CD1c-positive myeloid dendritic cell (primary cell): ENCODE results near the gene SPATC1L.
A peak's percentile ranks its signal among the peaks of the same experiment; 100 is the strongest.
"Not testable (repeated sequence)": the region's sequence is repeated elsewhere in the genome, so short reads cannot be mapped to it uniquely, and the experiment has no call there.

Experiments
- DNase-seq: peaks from one replicate; pipeline ENCODE4 v3.0.0-alpha.2; 2016; ENCODE audit errors: extremely low spot score

SPATC1L gene

DNA sequence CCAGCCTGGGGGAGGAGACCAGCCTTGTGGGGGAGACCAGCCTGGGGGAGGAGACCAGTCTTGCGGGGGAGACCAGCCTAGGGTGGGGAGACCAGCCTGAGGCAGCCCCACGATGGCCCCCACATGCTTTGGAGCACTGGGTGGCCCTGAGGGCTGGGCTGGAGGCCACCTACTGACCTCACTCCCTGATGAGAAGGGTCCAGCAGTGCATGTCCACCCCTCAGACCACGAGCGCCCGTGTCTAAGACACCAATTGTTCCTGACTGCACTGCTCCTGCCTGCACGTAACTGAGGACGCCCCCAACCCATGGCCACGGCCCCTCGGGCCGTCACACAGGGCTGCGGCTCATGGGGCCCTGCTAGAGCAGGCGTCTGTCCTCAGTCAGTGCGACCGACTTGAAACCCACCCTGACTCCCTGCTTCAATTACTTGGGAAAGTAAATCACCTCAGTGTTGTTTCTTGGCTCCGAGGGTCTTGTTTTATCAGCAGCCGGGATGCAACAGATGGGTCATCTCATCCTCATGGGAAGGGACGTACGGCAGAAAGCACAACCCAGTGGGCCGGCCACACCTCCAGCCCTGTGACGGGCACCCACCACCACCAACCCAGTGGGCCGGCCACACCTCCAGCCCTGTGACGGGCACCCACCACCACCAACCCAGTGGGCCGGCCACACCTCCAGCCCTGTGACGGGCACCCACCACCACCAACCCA, at the start of gene SPATC1L:
Gene SPATC1L (minus strand): TSS at position 550 of the 715 bp plus-strand sequence. CDS start 1,643 bp downstream, outside the sequence.
- DNase-seq: peak; percentile 50

DNA sequence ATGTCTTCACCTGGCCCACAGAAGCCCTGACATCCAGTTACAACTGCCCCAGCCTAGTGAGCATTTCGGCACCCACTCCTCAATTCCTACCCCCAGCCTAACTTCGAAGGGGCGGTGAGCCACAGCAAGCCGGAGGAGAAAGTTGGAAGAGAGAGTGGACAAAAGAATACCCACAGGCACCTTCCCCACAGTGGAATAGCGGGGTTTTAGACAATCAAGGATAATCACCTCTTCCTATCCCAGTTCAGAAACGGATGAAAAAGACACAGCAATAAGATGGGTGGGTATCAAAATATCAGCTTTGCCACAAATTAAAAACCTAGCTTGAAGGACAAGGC, 45.6 kb upstream of the SPATC1L start:
- DNase-seq: no peak

DNA sequence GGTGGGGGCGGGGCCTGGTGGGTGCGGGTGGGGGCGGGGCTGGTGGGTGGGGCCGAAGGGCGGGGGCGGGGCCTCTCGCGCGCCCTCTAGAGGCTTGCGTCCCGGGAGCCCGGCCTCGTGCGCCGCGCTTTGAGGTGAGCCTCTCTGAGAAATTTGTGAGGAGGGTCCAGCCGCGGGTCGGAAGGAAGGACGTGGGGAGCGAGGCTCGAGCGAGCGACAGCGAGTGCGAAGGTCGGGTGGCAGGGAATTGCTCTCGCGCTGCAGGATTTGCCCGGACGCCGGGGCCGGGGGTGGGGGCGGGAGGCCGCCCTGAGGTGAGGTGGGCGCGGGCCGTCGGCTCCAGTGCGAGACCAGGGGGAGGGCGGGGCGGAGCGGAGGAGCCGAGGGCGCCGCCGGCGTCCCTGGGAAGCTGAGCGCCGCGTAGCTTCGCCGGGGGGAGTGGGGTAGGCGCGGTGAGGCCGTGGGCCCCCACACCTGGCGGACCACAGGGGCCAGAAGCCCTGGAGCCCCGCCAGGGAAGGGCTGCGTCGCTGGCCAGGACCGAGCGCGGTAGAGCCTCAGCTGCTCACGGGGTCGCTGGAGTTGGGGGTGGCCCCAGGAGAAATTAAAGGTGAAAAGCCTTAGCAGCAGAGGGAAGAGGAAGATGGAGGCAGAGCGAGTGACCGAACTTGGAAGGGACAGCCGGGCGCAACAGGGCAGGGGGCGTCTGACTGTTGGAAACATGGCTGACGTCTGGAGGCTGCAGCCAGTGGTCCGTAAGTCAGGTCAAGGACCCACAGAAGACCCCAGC, 45.1 kb upstream of the SPATC1L start:
- no peak for DNase-seq

DNA sequence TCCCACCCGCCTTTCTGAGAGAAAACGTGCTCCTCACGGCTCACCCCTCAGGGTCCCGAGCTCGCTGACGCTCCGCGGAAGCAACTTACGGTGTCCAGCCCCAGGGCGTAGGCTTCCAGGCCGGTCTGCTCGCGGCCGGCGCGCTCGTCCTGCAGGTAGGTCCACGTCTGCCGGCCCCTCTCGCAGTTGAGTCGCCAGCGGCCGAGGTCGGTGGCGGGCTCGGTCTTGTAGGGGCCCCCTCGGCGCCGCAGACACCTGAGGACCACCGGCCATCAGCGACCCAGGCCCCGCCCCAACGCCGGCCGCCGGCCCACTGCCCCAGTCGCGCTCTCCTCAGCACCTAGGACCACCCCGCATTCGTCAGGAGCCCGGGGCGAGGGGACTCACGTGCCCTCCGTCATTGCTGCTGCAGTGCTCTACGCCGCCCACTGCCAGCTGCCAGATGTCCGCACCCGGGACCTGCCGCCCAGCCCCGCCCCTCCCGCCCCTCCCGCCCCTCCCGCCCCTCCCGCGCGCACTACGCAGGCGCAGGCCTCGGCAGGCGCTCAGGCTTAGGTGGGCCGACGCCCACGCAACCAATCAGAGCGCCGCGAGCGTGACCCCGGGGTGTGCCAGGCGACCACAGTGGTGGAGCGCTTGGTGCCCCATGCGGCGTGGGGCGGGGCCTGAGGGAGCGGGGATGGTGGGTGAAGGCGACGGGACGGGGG, 44.2 kb upstream of the SPATC1L start, which contains the start of gene LSS:
Gene LSS (minus strand): TSS at position 430 of the 707 bp plus-strand sequence. CDS start 29 bp downstream, at position 401.
- DNase-seq: peak; percentile 97

DNA sequence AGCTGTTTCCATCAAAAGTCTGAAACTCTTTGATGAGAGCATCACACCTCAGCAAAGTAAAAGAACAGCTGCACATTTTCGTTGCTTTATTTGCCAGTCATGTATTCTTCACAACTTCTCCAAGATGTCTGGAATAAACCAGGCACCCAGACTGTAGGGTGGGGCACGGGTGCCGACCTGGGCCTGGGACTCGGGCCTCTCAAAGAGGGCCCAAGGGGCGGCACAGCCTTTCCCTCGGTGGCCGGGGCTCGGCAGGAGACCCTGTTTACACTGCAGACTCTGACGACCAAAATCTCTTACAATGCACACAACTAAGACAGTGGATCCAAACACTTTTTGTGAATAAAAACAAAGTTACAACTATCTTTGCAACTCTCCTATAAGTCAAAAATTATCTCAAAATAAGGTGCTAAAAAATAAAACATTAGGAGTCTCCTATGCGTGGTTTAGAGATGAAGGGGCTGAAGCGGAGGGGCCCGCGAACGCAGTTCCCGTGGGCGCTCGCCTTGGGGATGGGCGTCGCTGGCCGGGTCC, 43.6 kb upstream of the SPATC1L start:
- DNase-seq: no peak

DNA sequence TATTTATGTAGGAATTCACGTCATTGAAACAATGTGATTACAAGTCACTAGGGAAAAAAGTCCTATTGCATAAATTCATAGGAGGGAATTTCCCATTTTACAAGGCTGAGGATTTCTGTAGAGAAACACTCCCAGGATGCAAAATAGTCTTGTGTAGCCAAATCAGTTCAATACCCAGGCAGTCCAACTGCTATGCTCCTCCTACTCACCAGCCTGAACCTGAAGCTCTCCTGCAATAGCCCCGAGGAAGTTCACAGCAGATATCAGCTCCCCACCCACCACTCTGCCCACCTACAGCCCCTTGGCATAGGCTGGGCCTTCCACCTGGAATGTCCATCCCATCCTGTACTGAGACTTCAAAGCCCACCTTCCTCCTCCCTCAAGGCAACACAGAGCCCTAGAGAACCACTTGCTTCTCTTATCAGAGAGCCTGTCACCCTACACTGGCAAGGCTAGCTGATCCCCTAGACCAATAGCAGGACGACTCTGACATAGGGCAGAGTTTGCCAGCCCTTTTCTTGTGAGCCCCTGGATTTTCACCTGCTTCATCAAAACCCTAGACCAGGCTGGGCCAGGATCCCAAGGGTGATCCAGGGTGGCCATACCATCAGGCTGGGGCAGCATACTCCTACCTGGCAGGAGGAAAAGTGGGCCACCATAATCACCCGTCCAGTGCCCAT, 42.8 kb upstream of the SPATC1L start:
- DNase-seq: peak; percentile 48

DNA sequence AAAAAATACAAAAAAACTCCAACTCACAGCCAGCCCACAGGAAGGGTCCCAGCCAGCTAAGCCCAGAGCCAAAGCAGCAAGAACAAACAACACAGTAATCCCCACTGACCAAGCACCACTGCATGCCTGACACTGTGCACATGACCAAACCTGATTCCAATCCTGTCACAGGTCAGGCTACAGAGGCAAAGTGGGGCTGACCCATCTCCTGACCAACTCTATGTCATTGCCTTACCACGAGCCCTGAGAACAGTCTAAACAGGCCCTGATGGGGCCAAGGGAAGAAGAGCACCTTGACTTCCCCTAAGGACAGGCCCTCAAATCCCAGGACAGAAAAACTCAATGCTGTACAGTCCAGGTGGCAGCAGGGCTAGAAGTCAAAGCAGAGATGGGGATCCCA, 41.9 kb upstream of the SPATC1L start:
- DNase-seq: no peak

DNA sequence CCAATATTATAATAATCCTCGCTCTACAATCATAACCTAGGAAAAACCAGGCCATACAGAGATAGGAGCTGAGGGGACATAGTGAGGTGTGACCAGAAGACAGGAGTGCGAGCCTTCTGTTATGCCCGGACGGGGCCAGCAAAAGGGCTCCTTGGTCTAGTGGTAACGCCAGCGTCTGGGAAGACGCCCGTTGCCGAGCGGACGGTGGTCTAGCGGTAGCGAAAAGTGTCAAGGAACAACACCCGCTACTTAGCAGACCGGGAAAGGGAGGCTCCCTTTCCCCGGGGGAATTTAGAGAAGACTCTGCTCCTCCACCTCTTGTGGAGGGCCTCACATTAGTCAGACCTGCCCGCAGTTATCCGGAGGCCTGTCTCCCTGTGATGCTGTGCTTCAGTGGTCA, 39.4 kb upstream of the SPATC1L start:
- not testable (repeated sequence) for DNase-seq

DNA sequence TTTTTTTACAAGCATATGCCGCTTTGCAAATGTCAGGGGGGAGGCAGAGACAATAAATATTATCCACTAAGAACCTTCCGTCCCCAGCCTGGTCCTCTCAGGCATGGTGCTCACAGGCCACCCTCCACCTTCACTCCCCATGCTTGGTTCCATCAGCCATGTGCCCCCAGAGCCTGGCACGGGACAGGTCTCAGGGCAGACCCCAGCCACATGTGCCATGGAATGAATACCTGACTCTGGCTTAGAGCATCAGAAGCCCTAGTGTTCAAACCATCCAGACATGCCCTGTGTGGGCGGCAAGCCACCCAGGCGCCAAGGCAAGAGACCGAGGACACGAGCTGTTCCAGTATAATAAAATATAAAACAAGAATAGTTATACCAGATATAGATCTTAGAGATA, 39.0 kb upstream of the SPATC1L start:
- no peak for DNase-seq

DNA sequence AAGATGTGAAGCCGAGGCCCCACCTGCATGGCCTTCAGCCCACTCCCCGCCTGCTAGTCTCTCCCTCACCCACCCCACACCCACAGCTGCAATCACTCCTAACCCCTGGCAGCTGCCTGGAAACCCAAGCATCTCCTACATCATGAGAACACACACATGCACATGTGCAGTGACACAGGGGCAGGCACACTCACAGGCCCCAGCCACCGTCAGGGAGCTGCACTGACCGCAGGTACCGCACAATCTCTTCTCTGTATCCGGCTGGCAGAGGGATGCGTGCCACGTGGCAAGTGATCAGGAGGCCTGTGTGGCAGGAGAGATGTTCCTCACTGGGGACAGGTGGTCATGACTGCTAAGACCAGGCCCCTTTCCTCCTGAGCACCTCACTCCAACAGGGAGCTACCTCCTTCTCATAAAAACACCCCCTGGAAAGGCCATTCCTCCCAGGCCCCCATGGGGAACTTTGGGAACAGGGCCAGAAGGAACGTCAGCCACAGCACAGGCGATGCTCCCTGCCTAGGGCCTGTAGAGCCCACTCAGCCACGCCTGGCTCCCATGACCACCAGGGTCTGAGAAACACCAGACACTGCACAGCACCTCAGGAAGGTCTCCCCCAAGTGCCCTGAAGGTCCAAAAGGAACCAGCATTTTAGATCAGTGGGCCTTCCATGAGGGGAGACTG, 38.3 kb upstream of the SPATC1L start:
- DNase-seq: no peak

DNA sequence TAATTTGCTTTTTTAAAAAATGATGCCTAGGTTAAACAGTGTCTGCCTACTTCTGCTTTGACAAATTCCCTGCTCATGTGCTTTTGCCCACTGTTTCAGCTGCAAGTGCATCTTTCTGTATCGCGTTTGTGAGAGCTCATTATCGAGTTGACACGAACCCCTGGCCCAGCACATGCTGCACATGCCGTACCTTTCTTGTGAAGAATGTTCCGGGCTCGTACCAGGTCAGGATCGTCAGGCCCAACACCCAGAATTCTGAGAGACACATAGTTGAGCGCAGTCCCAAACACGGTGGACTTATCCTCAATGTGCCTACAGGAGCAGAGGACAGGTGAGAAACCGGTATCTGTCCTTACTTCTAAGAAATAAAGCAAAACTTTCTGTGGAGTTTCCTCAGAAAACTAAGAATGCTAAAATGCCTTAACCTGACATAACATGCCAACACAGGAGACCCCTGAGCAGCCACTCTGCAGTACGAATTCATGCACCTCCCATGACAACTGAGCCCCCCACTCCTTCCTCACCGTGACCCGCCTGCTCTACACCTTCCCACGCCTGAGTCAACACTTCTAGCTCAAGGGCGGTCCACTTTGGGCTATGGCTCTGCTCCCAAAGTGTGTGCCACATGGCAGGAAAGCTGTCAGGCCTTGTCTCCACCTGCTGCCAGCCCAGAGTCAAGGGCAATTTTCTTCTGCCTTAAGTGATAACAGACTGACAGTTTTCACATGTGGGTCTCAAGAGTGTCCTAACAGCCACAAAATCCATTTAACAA, 37.6 kb upstream of the SPATC1L start:
- no peak for DNase-seq

DNA sequence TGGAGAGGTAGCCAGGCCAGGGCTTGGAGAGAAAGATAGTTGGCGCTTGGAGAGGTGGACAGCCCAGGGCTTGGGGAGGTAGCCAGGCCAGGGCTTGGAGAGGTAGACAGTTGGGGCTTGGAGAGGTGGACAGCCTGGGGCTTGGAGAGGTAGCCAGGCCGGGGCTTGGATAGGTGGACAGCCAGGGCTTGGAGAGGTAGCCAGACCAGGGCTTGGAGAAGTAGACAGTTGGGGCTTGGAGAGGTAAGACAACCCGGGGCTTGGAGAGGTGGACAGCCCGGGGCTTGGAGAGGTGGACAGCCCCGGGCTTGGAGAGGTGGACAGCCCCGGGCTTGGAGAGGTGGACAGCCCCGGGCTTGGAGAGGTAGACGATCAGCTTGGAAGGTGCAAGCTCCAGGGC, 36.6 kb upstream of the SPATC1L start:
- no peak for DNase-seq

DNA sequence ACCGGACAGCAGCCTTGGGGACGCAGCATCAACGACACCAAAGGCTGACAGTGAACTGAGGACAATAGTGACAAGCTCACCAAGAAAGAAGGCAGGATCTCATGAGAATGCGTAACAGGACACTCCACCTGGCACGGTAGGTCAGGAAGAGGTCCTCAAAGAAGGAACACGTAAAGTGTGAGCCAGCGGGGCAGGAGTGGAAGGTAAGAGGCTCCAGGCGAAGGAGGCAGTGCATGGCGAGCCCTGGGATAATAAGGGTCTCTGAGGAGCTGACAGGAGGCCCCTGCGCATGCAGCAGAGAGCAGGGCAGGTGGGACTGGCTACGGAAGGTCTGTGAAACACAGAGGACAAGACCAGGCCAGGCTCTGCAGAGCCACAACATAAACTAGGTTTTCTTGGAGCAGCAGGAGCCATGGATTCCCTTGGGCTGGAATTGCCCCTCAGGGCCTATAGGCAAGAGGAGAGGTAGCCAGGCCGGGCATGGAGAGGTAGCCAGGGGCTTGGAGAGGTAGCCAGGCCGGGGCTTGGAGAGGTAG, 36.1 kb upstream of the SPATC1L start:
- no peak for DNase-seq

DNA sequence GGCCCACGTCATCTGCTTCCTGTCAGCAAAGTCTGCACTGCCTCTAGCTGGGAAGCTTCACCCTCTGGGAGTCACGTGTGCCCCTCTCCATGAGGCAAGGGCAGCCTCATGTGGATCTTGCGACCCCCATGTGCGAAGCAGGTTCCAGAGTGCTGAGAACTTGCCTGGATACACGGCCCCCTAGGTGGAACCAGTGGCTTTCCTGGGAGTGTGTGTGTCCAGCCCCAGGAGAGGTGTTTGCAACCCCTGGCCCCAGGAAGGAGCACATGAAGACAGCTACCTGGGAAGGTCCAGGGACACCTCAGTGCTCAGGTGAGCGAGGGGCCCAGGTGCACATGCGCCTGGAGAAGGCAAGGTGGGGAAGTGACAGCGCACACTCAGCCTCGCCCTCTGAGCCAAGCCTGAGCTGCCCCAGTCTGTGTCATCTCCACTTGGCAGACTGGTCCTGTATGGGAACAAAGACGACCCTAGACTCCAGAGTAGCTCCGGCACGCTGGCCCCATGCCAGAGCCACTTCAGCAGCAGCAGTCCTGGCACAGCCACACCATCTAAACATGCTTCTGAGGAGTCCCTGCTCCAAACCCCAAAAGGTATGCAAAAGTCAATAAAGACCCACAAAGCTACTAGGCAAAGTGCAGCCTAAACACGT, 35.5 kb upstream of the SPATC1L start:
- DNase-seq: no peak

DNA sequence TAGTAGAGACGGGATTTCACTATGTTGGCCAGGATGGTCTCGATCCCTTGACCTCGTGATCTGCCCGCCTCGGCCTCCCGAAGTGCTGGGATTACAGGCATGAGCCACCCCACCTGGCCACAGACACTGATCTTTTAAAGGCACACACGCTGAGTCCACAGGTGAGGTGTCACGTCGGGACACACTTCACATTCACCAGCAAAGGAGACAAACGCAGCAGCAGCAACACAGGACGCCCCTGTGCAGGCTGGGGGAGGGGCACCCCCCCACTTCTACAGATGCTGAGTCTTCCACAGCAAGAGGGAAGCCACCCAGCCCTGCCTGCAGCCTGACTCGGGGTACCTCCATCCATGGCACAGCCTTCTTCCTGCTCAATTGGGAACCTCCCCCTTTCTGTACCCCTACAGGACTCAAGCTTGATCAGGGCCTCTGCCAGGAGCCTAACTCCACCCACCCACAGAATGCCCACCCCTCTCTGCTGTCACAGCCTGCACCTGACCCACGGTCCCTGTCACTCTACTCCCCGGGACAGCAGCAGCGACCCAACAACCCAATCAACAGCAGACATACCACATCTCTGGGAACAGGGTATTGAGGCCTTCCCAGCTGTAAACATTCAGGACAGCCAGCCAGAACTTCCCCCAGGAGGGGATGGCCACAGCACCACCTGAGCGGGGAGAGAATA, 34.8 kb upstream of the SPATC1L start:
- no peak for DNase-seq

DNA sequence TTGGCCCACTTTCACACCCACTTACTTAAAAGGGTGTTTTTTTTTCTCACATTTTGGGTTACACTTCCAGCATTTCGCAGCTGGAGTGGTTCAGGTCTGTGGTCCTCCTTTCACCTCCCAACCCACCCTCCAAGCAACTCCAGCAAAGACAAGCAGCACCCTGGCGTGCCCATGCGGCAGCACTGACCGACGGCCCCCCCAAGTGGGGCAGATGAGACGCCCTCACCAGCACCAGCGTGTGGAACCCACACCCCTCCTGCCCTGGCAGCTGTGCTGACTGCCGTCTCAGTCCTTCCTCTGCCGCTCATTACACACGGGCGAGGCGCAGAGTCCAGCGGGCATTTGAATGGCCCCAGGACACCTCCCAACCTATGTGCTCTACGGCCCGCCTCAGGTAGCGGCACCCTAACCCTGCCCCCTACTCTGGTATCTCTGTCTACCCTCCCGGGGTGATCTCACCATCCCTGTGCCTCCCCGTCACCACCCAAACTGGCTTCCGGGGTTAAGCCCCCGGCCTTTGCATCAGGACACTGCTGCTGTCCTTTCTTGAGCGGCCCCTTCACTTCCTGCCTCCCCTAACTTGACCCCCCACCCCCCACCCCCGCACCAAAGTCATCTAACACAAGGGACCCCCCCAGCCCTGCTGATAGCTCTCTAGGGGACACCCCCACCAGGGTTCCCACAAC, 33.4 kb upstream of the SPATC1L start:
- no peak for DNase-seq

DNA sequence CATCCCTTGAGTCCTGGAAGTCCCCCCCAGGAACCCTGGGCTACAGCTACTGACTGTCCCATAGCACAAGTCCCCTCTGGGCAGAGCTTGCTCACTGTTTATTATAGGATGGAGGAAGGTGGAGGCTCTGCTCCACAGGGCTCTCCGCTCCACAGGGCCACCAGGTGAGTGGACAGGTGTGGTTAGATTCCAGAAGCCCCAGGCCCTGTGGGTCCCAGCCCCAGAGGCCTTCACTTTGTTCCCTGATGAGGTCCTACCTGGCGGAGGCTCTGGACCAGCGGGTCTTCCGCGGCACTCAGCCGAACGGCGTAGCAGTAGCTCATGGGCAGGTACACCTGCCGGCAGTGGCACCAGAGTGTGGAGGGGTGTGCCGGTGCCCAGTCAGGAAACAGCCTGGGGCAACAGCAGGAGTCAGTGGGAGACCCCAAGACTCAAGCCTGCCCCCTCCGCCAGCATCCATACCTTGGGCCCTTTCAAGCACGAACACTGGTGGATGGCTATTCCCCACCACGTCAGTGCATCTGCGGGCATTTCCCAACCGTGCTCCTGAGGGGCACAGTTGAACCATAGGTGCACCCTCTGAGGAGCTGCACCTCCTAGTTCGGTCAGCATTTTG, 32.0 kb upstream of the SPATC1L start:
- no peak for DNase-seq
